ENCODE results near the gene NPM3. TPM values are rescaled to one million over a fixed set of nuclear protein-coding genes. Genes with fewer than 3 reads are reported as not detected.

The NPM3 gene
- total and polyA plus RNA-seq, 5 donors from 2014 or later: 3.1 to 7.3 (median 3.1) TPM

- H3K27me3 ChIP-seq (ENCODE audit: control insufficient read depth, insufficient read depth, low read length): no peaks in the 10 kb centered on the region
- no peaks in the 10 kb centered on the region for H3K36me3 Mint-ChIP-seq
- H3K4me1 Mint-ChIP-seq: peaks cover 0 to 55% (median 18%) of the 10 kb centered on the region in 4 donors
- peaks cover 7% of the 10 kb centered on the region for H3K27me3 Mint-ChIP-seq
- H3K4me1 ChIP-seq (ENCODE audit: control insufficient read depth, insufficient read depth, low read length, poor library complexity, severe bottlenecking): peaks cover 28% of the 10 kb centered on the region
- peak overlapping the region in 1 of 3 donors; percentile 45 for H3K27ac Mint-ChIP-seq
- no peak for ATAC-seq (ENCODE audit: low read depth in 2 of 2)
- H3K4me3 ChIP-seq (ENCODE audit: low read depth, low read length): no peak overlapping the region
- H3K4me3 Mint-ChIP-seq: peak overlapping the region in 3 of 4 donors; percentile 33 to 86 (median 64)
- H3K27ac ChIP-seq (ENCODE audit: insufficient read depth, low read length, poor library complexity, severe bottlenecking): no peak overlapping the region
- no peak for DNase-seq
- H3K36me3 ChIP-seq (ENCODE audit: control insufficient read depth, insufficient read depth, low read length): no peaks in the 10 kb centered on the region
- no peaks in the 10 kb centered on the region for H3K9me3 ChIP-seq (ENCODE audit: control insufficient read depth in 2 of 2, low read length in 2 of 2)
- H3K9me3 Mint-ChIP-seq: peaks cover 0 to 3% (median 0%) of the 10 kb centered on the region in 7 donors
Observed at GRCh38 chr10:101827919-101828600, 44.8 kb upstream of the NPM3 start.

DNA sequence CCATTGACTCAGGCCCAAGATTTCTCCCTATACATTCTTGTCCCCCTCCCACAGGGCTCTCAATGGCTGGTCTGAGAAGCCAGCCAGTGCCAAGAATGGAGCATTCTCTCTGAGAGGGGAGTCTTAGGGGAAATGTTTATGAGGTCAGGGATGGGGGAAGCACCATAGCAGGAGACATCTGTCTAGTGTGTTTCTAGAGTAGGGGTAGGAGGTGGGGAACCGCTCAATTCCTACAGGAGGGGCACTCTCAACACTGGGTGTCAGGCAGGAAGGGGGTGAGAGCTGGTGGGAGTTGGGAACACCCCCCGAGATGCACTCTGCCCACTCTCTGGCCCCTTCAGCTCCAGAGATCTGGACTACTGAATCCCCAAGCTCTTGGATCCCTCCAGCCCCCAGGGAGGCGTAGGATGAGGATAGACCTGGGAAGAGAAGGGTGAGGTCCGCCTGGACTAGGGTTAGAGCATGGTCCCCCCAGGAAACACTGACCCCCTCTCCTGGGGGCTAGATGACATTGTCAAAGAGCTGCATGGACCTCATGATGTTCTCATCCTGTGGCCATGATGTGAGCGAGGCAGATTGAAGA, 43.7 kb upstream of the NPM3 start:
- no peak overlapping the region for H3K27ac ChIP-seq (ENCODE audit: insufficient read depth, low read length, poor library complexity, severe bottlenecking)
- peak overlapping the region in 1 of 3 donors; percentile 52 for H3K27ac Mint-ChIP-seq
- no peak for DNase-seq

GRCh38 chr10:101824736-101825135, 41.5 kb upstream of the NPM3 start:
- Histone ChIP-seq H3K4me3 (ENCODE audit: low read depth, low read length) (no peak overlapping the region), H3K27ac (ENCODE audit: insufficient read depth, low read length, poor library complexity, severe bottlenecking) (no peak overlapping the region), H3K27me3 (ENCODE audit: control insufficient read depth, insufficient read depth, low read length) (no peaks in the 10 kb centered on the region), H3K9me3 (ENCODE audit: control insufficient read depth in 2 of 2, low read length in 2 of 2) (no peaks in the 10 kb centered on the region), H3K4me1 (ENCODE audit: control insufficient read depth, insufficient read depth, low read length, poor library complexity, severe bottlenecking) (peaks cover 12% of the 10 kb centered on the region), H3K36me3 (ENCODE audit: control insufficient read depth, insufficient read depth, low read length) (no peaks in the 10 kb centered on the region)
- H3K9me3 Mint-ChIP-seq: no peaks in the 10 kb centered on the region
- peak overlapping the region in 1 of 4 donors; percentile 36 for H3K4me3 Mint-ChIP-seq
- peaks cover 7 to 48% (median 10%) of the 10 kb centered on the region in 4 donors for H3K4me1 Mint-ChIP-seq
- ATAC-seq (ENCODE audit: low read depth in 2 of 2) (no peak), DNase-seq (no peak)
- peaks cover 6% of the 10 kb centered on the region for H3K36me3 Mint-ChIP-seq
- H3K27me3 Mint-ChIP-seq: no peaks in the 10 kb centered on the region
- no peak overlapping the region for H3K27ac Mint-ChIP-seq

More for the DNA sequence above, 43.7 kb upstream of the NPM3 start:
- peaks cover 7% of the 10 kb centered on the region for H3K27me3 Mint-ChIP-seq
- Histone ChIP-seq H3K4me1 (ENCODE audit: control insufficient read depth, insufficient read depth, low read length, poor library complexity, severe bottlenecking) (peaks cover 25% of the 10 kb centered on the region), H3K36me3 (ENCODE audit: control insufficient read depth, insufficient read depth, low read length) (no peaks in the 10 kb centered on the region), H3K9me3 (ENCODE audit: control insufficient read depth in 2 of 2, low read length in 2 of 2) (no peaks in the 10 kb centered on the region), H3K4me3 (ENCODE audit: low read depth, low read length) (no peak overlapping the region), H3K27me3 (ENCODE audit: control insufficient read depth, insufficient read depth, low read length) (no peaks in the 10 kb centered on the region)
- peaks cover 0 to 3% (median 0%) of the 10 kb centered on the region in 7 donors for H3K9me3 Mint-ChIP-seq
- peaks cover under 1 to 53% (median 17%) of the 10 kb centered on the region in 4 donors for H3K4me1 Mint-ChIP-seq
- H3K4me3 Mint-ChIP-seq: peak overlapping the region in 2 of 4 donors; percentile 54 to 86
- no peak for ATAC-seq (ENCODE audit: low read depth in 2 of 2)
- no peaks in the 10 kb centered on the region for H3K36me3 Mint-ChIP-seq

- Histone ChIP-seq H3K9me3 (ENCODE audit: control insufficient read depth in 2 of 2, low read length in 2 of 2) (no peaks in the 10 kb centered on the region), H3K4me3 (ENCODE audit: low read depth, low read length) (peak overlapping the region; percentile 96), H3K27ac (ENCODE audit: insufficient read depth, low read length, poor library complexity, severe bottlenecking) (peak overlapping the region; percentile 91), H3K36me3 (ENCODE audit: control insufficient read depth, insufficient read depth, low read length) (no peaks in the 10 kb centered on the region), H3K4me1 (ENCODE audit: control insufficient read depth, insufficient read depth, low read length, poor library complexity, severe bottlenecking) (peaks cover 39% of the 10 kb centered on the region), H3K27me3 (ENCODE audit: control insufficient read depth, insufficient read depth, low read length) (no peaks in the 10 kb centered on the region)
- H3K36me3 Mint-ChIP-seq: peaks cover 21% of the 10 kb centered on the region
- ATAC-seq (ENCODE audit: low read depth in 2 of 2) (peak; percentile 22 to 32), DNase-seq (peak in 1 of 3 donors; percentile 23)
- peaks cover 5% of the 10 kb centered on the region for H3K27me3 Mint-ChIP-seq
- peak overlapping the region; percentile 90 to 100 (median 98) for H3K4me3 Mint-ChIP-seq
- H3K27ac Mint-ChIP-seq: peak overlapping the region; percentile 97 to 99 (median 99)
- H3K9me3 Mint-ChIP-seq: peaks cover 0 to 1% (median 0%) of the 10 kb centered on the region in 7 donors
- peaks cover 19 to 47% (median 27%) of the 10 kb centered on the region in 4 donors for H3K4me1 Mint-ChIP-seq
Observed at GRCh38 chr10:101818872-101819633, 35.8 kb upstream of the NPM3 start.

DNA sequence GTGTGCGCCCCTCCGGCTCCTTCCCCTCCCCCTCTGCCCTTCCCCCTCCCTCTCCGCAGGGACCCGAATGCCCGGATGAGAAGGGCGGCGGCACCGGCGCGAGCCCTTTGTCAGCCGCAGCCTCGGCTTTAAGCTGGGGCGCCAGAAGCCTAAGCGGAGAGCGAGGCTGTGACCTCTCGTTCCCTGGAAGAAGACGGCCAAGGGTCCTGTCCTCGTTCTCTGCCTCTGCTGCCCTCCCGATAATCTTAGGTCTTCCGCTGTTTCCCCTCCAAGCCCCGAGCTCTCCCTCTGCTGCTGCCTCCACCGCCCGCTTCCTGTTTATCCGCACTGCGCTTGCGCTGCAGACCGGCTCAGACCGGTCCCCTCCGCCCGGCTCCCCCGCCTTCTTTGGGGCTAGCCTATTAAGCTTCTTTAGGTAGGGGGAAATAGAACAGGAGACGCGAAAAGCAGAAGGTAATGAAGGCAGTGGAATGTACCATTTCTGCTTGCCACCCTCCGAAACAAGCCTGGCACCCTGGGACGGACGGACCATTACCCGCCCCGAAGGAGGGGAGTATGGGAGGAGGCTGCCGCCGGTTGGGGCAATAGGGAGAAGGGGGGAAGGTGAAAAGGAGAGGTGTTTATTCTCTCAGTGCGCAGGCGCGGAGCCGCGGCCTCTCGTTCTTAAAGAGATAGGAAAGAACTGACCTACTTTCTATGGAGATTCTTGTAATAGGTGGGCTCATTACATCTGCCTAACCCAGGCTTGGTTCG, 35.0 kb upstream of the NPM3 start, which contains the start of gene OGA:
Gene OGA, minus strand, starts transcription at position 326 of the 753 bp plus-strand sequence. CDS start 422 bp downstream, outside the sequence.
- Mint-ChIP-seq H3K36me3 (peaks cover 27% of the 10 kb centered on the region), H3K4me3 (peak within 1 kb of the TSS; percentile 90 to 100 (median 98)), H3K4me1 (peaks cover 26 to 55% (median 33%) of the 10 kb centered on the region in 4 donors), H3K9me3 (peaks cover 0 to 1% (median 0%) of the 10 kb centered on the region in 7 donors), H3K27me3 (peaks cover 5% of the 10 kb centered on the region), H3K27ac (peak within 1 kb of the TSS; percentile 97 to 99 (median 99))
- Histone ChIP-seq H3K9me3 (ENCODE audit: control insufficient read depth in 2 of 2, low read length in 2 of 2) (no peaks in the 10 kb centered on the region), H3K4me1 (ENCODE audit: control insufficient read depth, insufficient read depth, low read length, poor library complexity, severe bottlenecking) (peaks cover 47% of the 10 kb centered on the region), H3K27me3 (ENCODE audit: control insufficient read depth, insufficient read depth, low read length) (no peaks in the 10 kb centered on the region), H3K4me3 (ENCODE audit: low read depth, low read length) (peak within 1 kb of the TSS; percentile 99), H3K27ac (ENCODE audit: insufficient read depth, low read length, poor library complexity, severe bottlenecking) (peak within 1 kb of the TSS; percentile 91), H3K36me3 (ENCODE audit: control insufficient read depth, insufficient read depth, low read length) (peaks cover 2% of the 10 kb centered on the region)
- DNase-seq (peak; percentile 98 to 100 (median 99)), ATAC-seq (ENCODE audit: low read depth in 2 of 2) (peak; percentile 93 to 95)

- peak in 1 of 2 donors; percentile 0 for ATAC-seq (ENCODE audit: low read depth in 2 of 2)
- peak in 2 of 3 donors; percentile 22 to 56 for DNase-seq
- Mint-ChIP-seq H3K27ac (peak overlapping the region; percentile 97 to 99 (median 99)), H3K27me3 (peaks cover 5% of the 10 kb centered on the region), H3K4me3 (peak overlapping the region; percentile 90 to 100 (median 98)), H3K4me1 (peaks cover 31 to 61% (median 41%) of the 10 kb centered on the region in 4 donors), H3K9me3 (peaks cover 0 to 1% (median 0%) of the 10 kb centered on the region in 7 donors), H3K36me3 (peaks cover 34% of the 10 kb centered on the region)
- Histone ChIP-seq H3K4me1 (ENCODE audit: control insufficient read depth, insufficient read depth, low read length, poor library complexity, severe bottlenecking) (peaks cover 54% of the 10 kb centered on the region), H3K4me3 (ENCODE audit: low read depth, low read length) (peak overlapping the region; percentile 99), H3K27ac (ENCODE audit: insufficient read depth, low read length, poor library complexity, severe bottlenecking) (peak overlapping the region; percentile 91), H3K9me3 (ENCODE audit: control insufficient read depth in 2 of 2, low read length in 2 of 2) (no peaks in the 10 kb centered on the region), H3K36me3 (ENCODE audit: control insufficient read depth, insufficient read depth, low read length) (peaks cover 10% of the 10 kb centered on the region), H3K27me3 (ENCODE audit: control insufficient read depth, insufficient read depth, low read length) (no peaks in the 10 kb centered on the region)
Observed at GRCh38 chr10:101817337-101818118, 34.3 kb upstream of the NPM3 start.

All from CD4-positive, CD25-positive, alpha-beta regulatory T cell (primary cell).